HG02678 (cell line): ENCODE data around the gene CFC1.
"Not testable (repeated sequence)": the region's sequence is repeated elsewhere in the genome, so short reads cannot be mapped to it uniquely, and the experiment has no call there.

Experiments used
- ATAC-seq: cut with Tn5 transposase; IDR thresholded peaks from one replicate; pipeline ENCODE4 v1.9.1; 2021; ENCODE audit warnings: mild to moderate bottlenecking, moderate library complexity; ENCODE audit not compliant: unreplicated experiment

Gene CFC1

DNA sequence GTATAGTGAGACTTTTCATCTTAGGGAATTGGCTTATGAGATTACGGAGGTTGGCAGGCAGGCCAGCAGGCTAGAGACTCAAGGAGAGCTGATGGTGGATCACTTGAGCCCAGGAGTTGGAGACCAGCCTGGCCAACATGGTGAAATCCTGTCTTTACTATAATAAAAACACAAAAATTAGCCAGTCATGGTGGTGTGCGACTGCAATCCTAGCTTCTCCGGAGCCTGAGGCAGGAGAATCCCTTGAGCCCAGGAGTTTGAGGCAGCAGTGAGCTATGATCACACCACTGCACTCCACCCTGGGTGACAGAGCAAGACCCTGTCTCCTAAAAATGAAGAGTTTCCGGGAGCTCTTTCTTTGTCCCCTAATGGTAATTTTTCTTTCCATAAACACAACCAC lies 14.6 kb downstream of the CFC1 start:
- not testable (repeated sequence) for ATAC-seq

DNA sequence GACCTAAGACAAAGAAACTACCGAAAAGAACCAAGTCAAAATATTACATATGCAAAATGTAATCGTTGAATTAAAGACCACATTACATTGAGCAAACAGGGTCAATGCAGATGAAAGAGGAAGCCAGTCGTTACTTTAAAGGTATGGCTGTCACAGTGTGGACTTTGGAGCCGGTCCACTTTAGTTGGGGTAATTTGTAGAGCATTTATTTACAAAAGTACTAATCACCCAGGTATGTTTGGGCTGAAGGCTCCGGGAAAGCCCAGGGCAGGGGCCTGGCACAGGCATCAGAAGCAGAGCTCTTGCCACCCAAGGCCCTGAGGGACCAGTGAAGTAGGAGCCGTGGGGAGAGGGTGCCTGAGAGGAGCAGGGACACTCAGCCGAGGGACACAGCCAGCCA lies 15.8 kb downstream of the CFC1 start:
- not testable (repeated sequence) for ATAC-seq

DNA sequence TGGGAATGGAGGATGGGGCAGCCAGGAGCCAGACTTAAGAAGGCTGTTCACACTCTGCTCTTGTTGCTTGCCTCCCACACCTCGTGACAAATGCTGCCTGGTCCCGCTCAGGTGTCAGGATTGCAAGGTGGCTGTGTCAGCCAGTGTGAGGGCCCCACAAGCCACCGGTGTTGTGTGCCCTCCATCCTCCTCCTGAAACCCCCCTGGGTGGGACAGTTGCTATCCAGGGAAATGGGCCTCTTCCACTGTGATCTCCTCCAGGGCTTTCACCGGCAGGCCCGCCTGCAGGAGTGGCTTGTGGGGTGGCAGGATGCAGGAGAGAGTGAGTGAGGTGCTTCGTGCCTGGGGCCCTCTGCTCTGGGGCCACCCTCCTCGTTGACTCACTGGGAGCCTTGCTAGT lies 16.4 kb downstream of the CFC1 start:
- not testable (repeated sequence) for ATAC-seq

DNA sequence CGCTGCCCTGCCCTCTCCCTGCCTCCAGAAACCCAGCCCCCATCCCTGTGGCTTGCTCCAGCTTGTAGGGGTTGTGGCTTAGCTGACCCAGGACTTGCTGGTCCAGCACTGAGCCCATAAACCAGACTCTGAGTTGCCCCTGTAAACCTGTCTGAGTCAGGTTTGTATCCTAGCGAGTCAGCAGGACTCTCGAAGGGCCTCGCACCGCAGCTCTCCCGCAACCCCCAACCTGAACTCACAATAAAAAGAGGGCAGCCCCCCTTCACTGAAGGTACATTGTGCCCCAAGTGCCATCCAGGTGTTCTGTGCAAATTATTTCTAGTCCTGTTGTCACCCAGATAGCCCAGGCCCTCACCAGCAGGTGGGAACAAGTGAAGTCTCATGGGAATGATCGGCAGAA lies 17.9 kb downstream of the CFC1 start:
- not testable (repeated sequence) for ATAC-seq

DNA sequence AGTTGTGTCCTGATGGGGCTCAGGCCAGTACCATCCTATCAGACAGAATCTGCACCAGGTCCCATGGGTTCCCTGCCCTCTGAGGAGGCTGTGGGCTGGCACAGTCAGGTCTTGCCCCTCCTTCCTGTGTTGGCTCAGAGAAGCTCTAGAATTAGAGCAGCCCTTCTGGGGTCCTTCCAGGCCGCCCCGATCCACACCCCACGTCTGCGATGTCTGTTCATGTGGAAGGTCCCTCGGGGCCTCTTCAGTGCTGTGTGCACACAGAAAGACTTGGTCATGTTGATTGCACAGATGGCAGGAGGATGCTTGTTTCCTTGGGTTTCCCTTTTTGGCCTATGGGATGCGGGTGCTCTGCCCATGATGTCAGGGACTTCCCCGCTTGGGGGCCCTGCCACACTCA lies 20.3 kb downstream of the CFC1 start:
- ATAC-seq = not testable (repeated sequence)

DNA sequence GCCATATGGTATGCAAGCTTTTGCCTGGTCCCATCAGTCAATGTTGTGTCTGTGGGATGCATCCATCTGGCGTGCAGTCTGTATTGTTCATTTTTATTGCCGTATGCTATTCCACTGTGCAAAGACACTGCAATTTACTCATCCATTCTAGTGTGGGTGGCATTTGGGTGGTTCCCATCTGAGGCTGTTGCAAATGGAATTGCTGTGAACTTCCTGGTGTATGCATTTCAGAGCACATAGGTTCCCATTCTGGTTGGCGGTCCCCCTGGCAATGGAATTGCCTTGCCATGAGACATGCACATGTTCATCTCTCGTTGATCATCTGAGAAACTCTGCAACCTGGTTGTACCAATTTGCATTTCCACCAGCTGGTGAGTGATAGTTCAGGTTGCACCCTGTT lies 21.8 kb downstream of the CFC1 start:
- not testable (repeated sequence) for ATAC-seq

DNA sequence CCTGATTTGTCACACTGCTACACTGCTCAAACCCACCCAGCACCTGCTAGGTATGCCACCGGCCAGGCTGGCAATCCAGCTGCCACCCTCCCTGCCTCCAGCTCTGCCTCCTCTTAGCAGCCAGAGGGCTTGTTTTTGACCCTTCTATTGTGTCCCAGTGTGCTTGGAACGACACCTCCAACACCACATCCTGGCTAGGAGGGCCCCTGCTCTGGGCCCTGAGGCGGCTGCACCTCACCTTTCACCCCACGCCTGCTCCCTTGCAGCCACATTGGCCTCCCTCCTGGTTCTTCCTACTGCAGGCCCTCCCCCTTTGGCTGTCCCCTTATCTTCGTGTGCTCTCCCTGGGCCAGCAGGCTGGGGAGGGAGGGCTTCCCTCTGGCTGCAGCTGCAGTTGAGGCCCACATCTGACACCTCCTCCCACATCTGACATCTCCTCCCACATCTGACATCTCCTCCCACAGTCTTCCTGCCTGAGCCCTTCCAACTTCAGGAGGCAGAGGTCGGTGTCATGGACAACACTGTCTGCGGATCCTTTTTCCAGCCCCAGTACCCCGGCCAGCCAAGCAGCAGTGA lies 23.1 kb downstream of the CFC1 start:
- not testable (repeated sequence) for ATAC-seq

DNA sequence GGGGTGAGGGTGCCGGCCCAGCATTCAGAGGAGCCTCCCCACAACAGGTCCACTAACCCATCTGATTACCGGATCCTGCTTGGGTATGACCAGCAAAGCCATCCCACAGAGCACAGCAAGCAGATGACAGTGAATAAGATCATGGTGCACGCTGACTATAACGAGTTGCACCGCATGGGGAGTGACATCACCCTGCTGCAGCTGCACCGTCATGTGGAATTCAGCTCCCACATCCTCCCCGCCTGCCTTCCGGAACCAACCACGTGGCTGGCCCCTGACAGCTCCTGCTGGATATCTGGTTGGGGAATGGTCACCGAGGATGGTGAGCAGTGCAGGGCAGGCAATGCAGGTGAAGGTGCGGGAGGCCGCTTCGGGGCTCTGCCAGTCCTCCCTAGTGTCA lies 25.1 kb downstream of the CFC1 start:
- not testable (repeated sequence) for ATAC-seq

DNA sequence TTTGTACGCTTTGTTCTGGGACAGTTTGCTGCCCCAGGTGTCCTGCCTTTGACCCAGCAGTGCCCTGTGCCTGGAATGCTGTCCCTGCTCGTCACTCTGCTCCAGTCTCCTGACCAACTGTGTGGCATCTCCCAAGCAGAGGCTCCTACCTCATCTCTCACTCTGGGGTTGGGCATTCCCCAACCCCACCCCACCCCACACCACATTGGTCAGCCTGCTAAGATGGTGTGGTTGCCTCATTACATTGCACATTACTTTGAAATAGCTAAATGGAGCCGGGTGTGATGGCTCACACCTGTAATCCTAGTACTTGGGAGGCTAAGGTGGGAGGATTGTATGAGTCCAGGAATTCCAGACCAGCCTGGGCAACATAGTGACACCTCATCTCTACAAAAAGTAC lies 27.4 kb downstream of the CFC1 start:
- ATAC-seq = not testable (repeated sequence)

DNA sequence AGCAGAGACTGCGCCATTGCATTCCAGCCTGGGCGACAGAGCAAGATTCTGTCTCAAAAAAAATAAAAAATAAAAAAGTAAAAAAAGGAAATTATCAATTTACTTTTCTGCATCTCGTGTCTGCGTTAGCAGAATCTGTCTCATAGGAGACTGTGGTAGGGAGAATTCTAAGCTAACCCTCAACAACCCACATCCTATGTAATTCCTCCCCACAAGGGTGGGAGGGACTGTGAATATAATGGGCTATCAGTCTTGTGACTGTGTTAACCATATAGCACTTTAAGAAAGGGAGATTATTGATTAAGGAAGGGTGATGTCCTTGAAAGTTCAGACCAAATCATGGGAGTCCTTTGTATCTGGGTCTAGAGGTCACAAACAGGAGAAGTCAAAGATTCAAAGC lies 33.2 kb downstream of the CFC1 start:
- ATAC-seq = not testable (repeated sequence)

DNA sequence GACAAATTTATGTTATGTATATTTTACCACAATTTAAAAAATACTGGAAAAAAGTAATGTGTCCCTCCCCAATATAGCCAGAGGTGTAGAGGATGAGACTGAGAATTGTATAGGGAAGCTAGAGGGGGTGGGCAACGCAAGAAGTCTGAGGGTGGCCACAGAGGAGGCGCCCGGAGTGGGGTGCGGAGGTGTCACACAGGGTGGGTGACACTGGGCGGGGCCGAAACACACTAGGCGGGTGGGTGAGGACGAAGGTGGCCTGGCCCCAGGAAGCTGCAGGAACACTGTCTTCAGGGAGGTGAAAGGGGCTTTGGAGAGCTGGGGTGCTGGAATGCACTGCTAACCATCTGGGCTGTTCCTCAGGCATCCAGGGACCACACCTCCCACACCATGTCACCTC lies 42.9 kb downstream of the CFC1 start:
- ATAC-seq = not testable (repeated sequence)

DNA sequence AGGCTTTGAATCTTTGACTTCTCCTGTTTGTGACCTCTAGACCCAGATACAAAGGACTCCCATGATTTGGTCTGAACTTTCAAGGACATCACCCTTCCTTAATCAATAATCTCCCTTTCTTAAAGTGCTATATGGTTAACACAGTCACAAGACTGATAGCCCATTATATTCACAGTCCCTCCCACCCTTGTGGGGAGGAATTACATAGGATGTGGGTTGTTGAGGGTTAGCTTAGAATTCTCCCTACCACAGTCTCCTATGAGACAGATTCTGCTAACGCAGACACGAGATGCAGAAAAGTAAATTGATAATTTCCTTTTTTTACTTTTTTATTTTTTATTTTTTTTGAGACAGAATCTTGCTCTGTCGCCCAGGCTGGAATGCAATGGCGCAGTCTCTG lies 45.2 kb downstream of the CFC1 start:
- not testable (repeated sequence) for ATAC-seq

DNA sequence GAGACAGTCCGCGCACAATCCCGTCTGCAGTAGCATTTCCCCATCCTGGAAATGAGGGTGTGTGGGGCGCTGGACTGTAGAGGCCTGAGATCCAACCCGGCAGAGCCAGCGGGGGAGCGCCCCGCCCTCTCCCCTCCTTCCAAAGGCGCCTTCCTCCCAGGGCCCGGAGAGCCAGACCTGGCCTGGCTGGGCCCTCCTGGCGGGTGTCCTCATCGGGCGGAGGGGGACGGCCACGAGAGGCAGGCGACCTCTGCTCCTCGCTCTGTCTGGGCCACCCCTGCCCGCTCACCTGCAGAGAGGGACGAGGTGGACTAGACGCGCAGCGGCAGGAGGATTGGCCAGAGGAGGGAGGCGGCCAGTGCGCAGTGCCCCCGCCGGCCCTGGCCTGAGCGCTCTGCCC lies 49.9 kb downstream of the CFC1 start:
- ATAC-seq = not testable (repeated sequence)

DNA sequence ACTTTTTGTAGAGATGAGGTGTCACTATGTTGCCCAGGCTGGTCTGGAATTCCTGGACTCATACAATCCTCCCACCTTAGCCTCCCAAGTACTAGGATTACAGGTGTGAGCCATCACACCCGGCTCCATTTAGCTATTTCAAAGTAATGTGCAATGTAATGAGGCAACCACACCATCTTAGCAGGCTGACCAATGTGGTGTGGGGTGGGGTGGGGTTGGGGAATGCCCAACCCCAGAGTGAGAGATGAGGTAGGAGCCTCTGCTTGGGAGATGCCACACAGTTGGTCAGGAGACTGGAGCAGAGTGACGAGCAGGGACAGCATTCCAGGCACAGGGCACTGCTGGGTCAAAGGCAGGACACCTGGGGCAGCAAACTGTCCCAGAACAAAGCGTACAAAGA lies 51.0 kb downstream of the CFC1 start:
- ATAC-seq = not testable (repeated sequence)

DNA sequence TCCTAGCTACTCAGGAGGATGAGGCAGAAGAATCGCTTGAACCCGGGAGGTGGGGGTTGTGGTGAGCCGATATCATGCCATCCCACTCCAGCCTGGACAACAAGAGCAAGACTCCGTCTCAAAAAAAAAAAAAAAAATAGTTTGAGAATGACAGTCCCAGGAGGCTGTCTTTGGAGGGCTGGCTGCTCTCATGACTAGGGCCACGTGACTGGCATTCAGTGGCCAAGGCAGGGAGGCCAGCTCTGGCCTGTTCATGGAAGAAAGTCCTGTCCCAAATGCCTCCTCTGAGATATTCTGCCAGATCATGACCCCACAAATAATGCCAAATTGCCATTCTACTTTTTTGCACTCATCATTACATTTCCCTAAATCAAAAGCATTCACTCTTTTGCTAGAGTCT lies 54.4 kb downstream of the CFC1 start:
- ATAC-seq = not testable (repeated sequence)

DNA sequence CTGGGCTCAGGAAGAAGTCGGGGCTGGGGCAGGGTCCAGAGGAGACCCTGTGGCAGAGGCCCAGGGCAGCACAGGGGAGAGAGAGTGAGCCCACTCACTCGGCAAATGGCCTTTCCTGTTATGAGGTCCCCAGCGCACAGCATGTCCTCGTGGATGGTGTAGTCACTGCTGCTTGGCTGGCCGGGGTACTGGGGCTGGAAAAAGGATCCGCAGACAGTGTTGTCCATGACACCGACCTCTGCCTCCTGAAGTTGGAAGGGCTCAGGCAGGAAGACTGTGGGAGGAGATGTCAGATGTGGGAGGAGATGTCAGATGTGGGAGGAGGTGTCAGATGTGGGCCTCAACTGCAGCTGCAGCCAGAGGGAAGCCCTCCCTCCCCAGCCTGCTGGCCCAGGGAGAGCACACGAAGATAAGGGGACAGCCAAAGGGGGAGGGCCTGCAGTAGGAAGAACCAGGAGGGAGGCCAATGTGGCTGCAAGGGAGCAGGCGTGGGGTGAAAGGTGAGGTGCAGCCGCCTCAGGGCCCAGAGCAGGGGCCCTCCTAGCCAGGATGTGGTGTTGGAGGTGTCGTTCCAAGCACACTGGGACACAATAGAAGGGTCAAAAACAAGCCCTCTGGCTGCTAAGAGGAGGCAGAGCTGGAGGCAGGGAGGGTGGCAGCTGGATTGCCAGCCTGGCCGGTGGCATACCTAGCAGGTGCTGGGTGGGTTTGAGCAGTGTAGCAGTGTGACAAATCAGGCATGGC lies 55.4 kb downstream of the CFC1 start:
- not testable (repeated sequence) for ATAC-seq

DNA sequence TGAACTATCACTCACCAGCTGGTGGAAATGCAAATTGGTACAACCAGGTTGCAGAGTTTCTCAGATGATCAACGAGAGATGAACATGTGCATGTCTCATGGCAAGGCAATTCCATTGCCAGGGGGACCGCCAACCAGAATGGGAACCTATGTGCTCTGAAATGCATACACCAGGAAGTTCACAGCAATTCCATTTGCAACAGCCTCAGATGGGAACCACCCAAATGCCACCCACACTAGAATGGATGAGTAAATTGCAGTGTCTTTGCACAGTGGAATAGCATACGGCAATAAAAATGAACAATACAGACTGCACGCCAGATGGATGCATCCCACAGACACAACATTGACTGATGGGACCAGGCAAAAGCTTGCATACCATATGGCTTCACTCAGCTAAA lies 56.6 kb downstream of the CFC1 start:
- not testable (repeated sequence) for ATAC-seq
